ENCODE measurements around the gene TMEM259.

TMEM259 gene

DNA sequence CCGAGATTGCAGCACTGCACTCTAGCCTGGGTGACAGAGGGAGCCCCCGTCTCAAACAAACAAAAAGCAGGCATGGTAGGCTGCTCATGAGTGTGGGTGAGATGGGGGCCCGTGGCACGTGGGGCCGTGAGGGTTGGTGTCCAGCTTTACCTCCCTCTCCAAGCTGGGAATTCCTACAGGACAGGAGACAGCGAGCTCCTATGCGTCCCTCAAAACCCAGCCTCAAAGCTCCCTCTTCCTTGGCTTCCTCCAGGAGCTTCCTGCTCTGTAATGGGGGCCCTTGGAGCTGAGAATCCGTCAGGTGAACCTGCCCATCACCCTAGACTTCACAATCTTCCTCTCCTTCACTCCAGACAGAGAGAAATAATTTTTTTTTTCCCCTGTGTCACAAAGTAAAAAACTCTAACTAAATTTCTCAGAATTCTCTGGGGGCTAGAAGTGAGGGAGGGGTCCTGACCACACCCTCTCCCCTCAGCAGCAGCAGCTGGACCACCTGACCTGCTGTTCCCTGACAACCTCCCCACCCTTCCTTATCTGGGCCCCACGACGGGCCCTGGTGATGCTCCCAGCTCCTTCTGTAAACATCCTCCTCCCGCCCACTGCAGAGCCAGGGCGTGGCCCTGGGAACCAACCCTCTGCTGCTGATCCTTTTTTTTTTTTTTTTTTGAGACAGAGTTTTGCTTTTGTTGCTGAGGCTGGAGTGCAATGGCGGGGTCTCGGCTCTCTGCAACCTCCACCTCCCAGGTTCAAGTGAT, 58.9 kb downstream of the TMEM259 start:
- no peak for DNase-seq (ENCODE audit: low spot score)

DNA sequence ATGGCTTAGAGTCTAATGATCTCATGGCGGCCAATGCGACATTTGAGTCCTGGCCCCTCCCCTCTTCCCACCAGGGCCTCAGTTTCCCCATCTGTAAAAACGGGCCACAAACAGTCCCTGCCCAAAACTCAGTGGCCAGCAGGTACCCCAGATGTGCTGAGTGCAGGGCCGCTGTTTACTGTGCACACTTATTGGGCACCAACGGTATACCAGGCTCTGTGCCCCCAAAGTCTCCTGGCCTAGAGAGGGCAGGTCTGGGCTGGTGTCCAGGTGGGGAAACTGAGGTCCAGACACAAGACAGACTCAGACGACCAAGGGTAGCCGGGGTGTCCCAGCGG, 60.4 kb downstream of the TMEM259 start:
- DNase-seq (ENCODE audit: low spot score): no peak

DNA sequence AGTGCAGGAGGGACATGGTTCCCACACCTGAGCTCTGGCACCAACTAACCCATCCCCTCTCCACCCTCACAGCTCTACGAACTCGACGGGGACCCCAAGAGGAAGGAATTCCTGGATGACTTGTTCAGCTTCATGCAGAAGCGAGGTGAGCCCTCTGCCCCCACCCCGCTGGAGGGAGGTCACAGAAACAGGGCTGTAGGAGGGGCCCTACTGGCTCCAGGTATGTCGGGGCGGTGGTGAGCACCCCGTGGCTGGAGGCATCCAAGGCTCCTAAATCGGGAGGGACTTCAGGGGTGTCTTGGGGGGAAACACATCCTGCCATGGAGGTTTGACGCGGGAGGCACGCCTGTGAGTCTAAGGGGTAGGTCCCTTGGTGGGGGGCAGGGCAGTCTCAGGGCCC, 60.9 kb downstream of the TMEM259 start:
- DNase-seq (ENCODE audit: low spot score): no peak

Measured in kidney tubule cell (primary cell).